Mucosa of rectum (tissue), 2 donors: Measurements from ENCODE around the gene PTCH2.

ENCODE experiments used
- H3K27ac ChIP-seq, 2 donors: one replicate each; pipeline ENCODE4 v1.7.0; 2013; ENCODE audit warnings: inconsistent platforms in 2 of 2, low read depth in 2 of 2, low read length in 2 of 2
- H3K27me3 ChIP-seq, 2 donors: one replicate each; pipeline ENCODE4 v1.7.0; 2013; ENCODE audit warnings: low read length in 2 of 2; ENCODE audit not compliant: control insufficient read depth in 2 of 2, insufficient read depth in 2 of 2
- H3K36me3 ChIP-seq, 2 donors: one replicate each; pipeline ENCODE4 v1.7.0; 2013; ENCODE audit warnings: low read length in 2 of 2; ENCODE audit not compliant: control insufficient read depth in 2 of 2, insufficient read depth in 2 of 2
- H3K4me1 ChIP-seq, 2 donors: one replicate each; pipeline ENCODE4 v1.7.0; 2013; ENCODE audit warnings: low read length in 2 of 2, mild to moderate bottlenecking in 1 of 2; ENCODE audit not compliant: control insufficient read depth in 2 of 2, insufficient read depth in 2 of 2
- H3K4me3 ChIP-seq, 2 donors: one replicate each; pipeline ENCODE4 v1.7.0; 2013; ENCODE audit warnings: low read length in 2 of 2
- H3K9ac ChIP-seq, 2 donors: one replicate each; pipeline ENCODE4 v1.7.0; 2013; ENCODE audit warnings: low read length in 2 of 2, low read depth in 1 of 2, mild to moderate bottlenecking in 1 of 2
- H3K9me3 ChIP-seq, 2 donors: one replicate each; pipeline ENCODE4 v1.7.0; 2013; ENCODE audit warnings: low read length in 2 of 2; ENCODE audit not compliant: control insufficient read depth in 2 of 2
- donor health status: healthy.
- donor health status: Normal muscosa, but diverticular disease.

Gene PTCH2

GRCh38 chr1:44842862-44843655 lies at the start of gene PTCH2:
Gene PTCH2, minus strand, starts transcription at chr1:44843253. Its CDS starts 321 bp downstream, at chr1:44842932.
- Histone ChIP-seq H3K4me3 (peak within 1 kb of the TSS; percentile 54 to 62), H3K4me1 (peaks cover 4 to 5% of the 10 kb centered on the region in 2 donors), H3K27me3 (peaks cover 0 to 5% of the 10 kb centered on the region in 2 donors), H3K9ac (peak within 1 kb of the TSS in 1 of 2 donors; percentile 56), H3K9me3 (no peaks in the 10 kb centered on the region), H3K27ac (no peak within 1 kb of the TSS), H3K36me3 (no peaks in the 10 kb centered on the region)

GRCh38 chr1:44890007-44890406 lies 47.0 kb upstream of the PTCH2 start:
- Histone ChIP-seq H3K9ac (no peak overlapping the region), H3K9me3 (peaks cover 0 to 5% of the 10 kb centered on the region in 2 donors)

GRCh38 chr1:44885406-44885805 lies 42.4 kb upstream of the PTCH2 start:
- Histone ChIP-seq H3K27me3 (no peaks in the 10 kb centered on the region), H3K4me3 (no peak overlapping the region), H3K27ac (no peak overlapping the region), H3K9me3 (peaks cover 0 to 5% of the 10 kb centered on the region in 2 donors), H3K9ac (no peak overlapping the region), H3K4me1 (no peaks in the 10 kb centered on the region), H3K36me3 (peaks cover 0 to 7% of the 10 kb centered on the region in 2 donors)

More at GRCh38 chr1:44890007-44890406, 47.0 kb upstream of the PTCH2 start:
- Histone ChIP-seq H3K27ac (no peak overlapping the region), H3K4me3 (no peak overlapping the region), H3K4me1 (no peaks in the 10 kb centered on the region), H3K27me3 (no peaks in the 10 kb centered on the region), H3K36me3 (peaks cover 4% of the 10 kb centered on the region in 2 donors)

- no peak overlapping the region for H3K9ac ChIP-seq
- no peak overlapping the region for H3K27ac ChIP-seq
- H3K27me3 ChIP-seq, result no peaks in the 10 kb centered on the region
- H3K4me1 ChIP-seq, result no peaks in the 10 kb centered on the region
- no peak overlapping the region for H3K4me3 ChIP-seq
- peaks cover 0 to 7% of the 10 kb centered on the region in 2 donors for H3K36me3 ChIP-seq
- H3K9me3 ChIP-seq, result peaks cover 0 to 1% of the 10 kb centered on the region in 2 donors
These were observed 41.7 kb upstream of the PTCH2 start for GRCh38 chr1:44884746-44885145.

- no peak overlapping the region for H3K9ac ChIP-seq
- H3K9me3 ChIP-seq, result no peaks in the 10 kb centered on the region
- H3K27ac ChIP-seq, result no peak overlapping the region
- peaks cover 4 to 17% of the 10 kb centered on the region in 2 donors for H3K36me3 ChIP-seq
- H3K4me1 ChIP-seq, result no peaks in the 10 kb centered on the region
- H3K4me3 ChIP-seq, result no peak overlapping the region
- no peaks in the 10 kb centered on the region for H3K27me3 ChIP-seq
These were observed 38.1 kb upstream of the PTCH2 start for GRCh38 chr1:44881011-44881632.

- no peaks in the 10 kb centered on the region for H3K4me1 ChIP-seq
- H3K4me3 ChIP-seq, result no peak overlapping the region
- no peak overlapping the region for H3K27ac ChIP-seq
- no peaks in the 10 kb centered on the region for H3K9me3 ChIP-seq
- peaks cover under 1 to 13% of the 10 kb centered on the region in 2 donors for H3K36me3 ChIP-seq
- no peaks in the 10 kb centered on the region for H3K27me3 ChIP-seq
- H3K9ac ChIP-seq, result no peak overlapping the region
These were observed 31.1 kb upstream of the PTCH2 start for GRCh38 chr1:44874155-44874554.

GRCh38 chr1:44870096-44870495 lies 27.0 kb upstream of the PTCH2 start:
- Histone ChIP-seq H3K27ac (no peak overlapping the region), H3K4me3 (no peak overlapping the region), H3K27me3 (no peaks in the 10 kb centered on the region), H3K4me1 (no peaks in the 10 kb centered on the region), H3K36me3 (peaks cover 2 to 10% of the 10 kb centered on the region in 2 donors), H3K9me3 (no peaks in the 10 kb centered on the region), H3K9ac (no peak overlapping the region)

GRCh38 chr1:44867801-44868200 lies 24.7 kb upstream of the PTCH2 start:
- H3K4me3 ChIP-seq, result no peak overlapping the region
- H3K4me1 ChIP-seq, result no peaks in the 10 kb centered on the region
- no peaks in the 10 kb centered on the region for H3K27me3 ChIP-seq
- H3K9ac ChIP-seq, result no peak overlapping the region
- H3K36me3 ChIP-seq, result peaks cover 2 to 12% of the 10 kb centered on the region in 2 donors
- H3K9me3 ChIP-seq, result no peaks in the 10 kb centered on the region
- H3K27ac ChIP-seq, result no peak overlapping the region

- Histone ChIP-seq H3K36me3 (peaks cover 0 to 3% of the 10 kb centered on the region in 2 donors), H3K27ac (no peak overlapping the region), H3K9me3 (no peaks in the 10 kb centered on the region), H3K4me1 (peaks cover 0 to 2% of the 10 kb centered on the region in 2 donors), H3K4me3 (no peak overlapping the region), H3K27me3 (no peaks in the 10 kb centered on the region), H3K9ac (no peak overlapping the region)
These were observed 19.9 kb upstream of the PTCH2 start for GRCh38 chr1:44862829-44863401.

- Histone ChIP-seq H3K4me3 (no peak overlapping the region), H3K27ac (no peak overlapping the region), H3K9me3 (no peaks in the 10 kb centered on the region), H3K27me3 (no peaks in the 10 kb centered on the region), H3K4me1 (peaks cover 0 to 2% of the 10 kb centered on the region in 2 donors), H3K36me3 (peaks cover 3 to 7% of the 10 kb centered on the region in 2 donors), H3K9ac (no peak overlapping the region)
These were observed 17.9 kb upstream of the PTCH2 start for GRCh38 chr1:44860891-44861425.
